GM19452 (cell line): ENCODE data around the gene MED13L.
"Not testable (repeated sequence)": the region's sequence is repeated elsewhere in the genome, so short reads cannot be mapped to it uniquely, and the experiment has no call there.

Experiments
- ATAC-seq: cut with Tn5 transposase; IDR thresholded peaks from one replicate; pipeline ENCODE4 v1.9.1; 2021; ENCODE audit not compliant: unreplicated experiment

The MED13L gene

DNA sequence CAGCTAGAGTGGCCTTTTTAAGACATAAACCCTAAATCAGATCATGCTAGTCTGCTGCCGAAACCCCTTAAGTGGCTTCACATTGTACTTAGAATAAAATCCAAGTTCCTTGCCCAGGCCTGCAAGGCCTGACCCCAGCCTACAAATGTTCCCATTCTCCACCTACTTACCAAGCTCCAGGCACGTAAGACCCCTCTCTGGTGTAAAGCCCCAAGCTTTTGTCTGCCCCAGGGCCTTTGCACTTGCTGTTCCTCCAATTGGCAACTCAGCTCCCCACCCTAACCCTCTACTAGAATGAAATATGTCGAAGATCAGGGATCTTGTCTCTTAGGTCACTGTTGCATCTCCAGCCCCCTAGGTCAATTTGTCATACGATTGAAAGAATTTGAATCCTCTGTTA lies 27.1 kb upstream of the MED13L start:
- ATAC-seq: no peak

DNA sequence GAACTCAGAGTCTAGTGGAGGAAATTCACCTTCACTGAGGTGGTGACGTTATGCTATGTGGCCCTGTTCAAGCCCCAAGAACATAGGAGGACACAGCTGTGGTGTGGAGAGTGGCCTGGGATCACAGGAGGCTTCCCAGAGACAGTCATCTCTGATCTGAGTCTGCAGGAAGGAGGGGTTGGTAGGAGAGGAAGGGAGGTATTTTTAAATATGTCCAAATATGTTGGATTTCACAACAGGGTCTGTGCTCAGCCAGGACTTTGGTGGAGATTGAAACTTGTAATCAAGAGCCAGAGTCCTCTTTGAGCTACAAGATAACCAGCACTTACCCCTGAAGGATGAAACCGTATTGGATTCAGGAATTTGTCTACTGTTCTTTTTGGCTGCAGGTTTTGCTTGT lies 26.4 kb upstream of the MED13L start:
- no peak for ATAC-seq

DNA sequence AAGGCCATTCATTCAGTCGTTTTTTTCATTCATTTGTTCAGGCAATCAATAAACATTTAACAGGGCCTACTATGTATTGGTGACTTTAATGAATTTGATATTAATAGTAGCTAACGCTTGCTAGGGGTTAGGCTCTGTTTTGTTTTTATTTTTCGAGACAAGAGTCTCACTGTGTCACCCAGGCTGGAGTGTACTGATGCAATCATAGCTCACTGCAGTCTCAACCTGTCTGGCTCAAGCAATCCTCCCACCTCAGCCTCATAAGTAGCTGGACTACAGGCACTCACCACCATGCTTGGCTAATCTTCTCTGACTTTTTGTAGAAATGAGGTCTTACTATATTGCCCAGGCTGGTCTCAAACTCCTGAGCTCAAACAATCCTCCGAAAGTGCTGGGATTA lies 25.6 kb upstream of the MED13L start:
- ATAC-seq: no peak

DNA sequence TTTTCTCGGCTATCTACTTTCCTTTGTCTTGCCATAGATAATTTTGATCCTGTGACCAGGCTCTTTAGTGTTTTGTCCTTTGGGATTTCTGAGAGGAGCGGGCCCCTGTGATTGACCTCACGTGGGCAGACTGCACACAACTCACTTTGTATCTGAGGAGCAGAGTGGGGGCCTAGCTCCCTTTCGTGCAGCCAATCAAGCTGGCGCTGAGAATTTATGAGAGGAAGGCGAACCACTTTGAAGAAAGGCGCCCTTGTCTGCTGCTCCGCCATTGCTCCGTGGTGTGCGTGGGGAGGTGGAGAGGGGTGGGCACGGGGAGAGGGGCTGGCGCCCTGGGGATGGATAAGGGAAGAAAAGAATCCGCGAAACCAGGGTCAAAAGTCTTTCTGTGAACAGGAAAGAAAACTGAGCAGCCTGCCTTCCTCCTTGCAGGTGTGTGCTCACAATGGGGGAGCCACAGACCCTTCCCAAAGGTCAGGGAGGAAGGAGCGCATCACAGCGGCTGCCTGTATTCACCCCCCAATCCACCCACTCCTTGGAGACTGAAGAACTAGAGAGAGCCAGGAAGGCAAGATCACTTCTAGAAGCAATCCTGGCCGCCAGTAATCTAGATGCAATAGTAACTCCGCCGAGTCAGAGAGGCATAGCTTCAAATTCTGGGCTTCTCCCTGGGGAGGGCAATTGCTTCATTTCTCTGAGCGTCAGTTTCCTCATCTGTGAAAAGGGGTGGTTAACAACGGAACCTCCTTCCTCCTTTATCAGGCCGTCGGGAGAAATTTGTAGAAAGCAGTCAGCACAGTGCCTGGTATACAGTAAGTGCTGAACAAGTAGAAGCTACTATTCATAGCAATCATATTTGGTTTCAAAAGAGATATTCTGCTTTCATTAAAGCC lies 24.9 kb upstream of the MED13L start:
- ATAC-seq: no peak

DNA sequence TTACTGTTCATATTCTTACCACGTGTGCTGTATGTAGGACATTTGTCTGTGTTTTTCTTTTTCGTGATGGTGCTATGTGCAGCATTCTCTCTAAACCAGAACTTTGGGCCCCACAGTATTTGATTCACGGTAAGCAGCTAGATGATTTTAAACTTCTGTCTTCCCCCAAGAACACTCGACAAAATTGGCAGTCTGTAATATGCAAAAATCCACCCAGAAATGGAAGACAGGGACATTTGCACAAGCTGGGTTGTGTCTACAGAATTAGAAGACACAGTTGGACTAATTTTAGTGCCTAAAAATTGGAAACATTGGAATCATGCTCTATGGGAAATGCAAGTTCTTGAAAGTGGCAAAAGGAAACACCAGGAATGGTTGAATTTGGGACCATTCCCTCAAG lies 24.1 kb upstream of the MED13L start:
- ATAC-seq: no peak

DNA sequence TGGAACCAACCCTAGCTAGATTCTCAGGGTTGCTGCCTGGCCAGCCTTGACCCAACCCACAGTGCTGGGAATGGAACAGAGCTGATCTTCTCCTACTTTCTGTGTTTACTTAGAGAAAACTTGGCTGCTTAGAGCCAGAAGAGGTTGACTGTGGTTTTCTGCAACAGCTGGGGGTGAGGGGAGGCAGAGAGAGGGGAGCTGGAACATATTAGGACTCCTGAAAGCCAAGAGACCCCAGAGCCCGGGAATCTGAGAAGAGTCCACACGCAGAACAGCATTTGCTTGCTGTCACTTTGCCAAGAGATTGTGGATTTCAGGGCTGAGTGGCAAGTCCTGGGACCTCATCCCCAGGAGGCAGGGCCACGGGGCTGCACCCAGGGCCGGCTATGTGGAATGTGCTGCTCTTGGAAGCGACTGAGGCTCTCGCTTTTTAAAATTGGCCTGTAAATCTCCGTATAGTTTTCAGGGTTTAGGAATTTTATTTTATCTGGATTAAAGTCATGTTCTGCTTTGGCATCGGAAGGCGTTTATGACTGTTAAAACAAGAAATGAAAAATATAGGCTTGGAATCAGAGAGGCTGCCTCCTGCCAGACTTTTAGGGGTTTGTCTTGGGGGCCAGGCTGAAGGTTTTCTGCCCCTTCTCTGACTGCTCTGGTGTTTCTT lies 22.3 kb upstream of the MED13L start:
- ATAC-seq: no peak

DNA sequence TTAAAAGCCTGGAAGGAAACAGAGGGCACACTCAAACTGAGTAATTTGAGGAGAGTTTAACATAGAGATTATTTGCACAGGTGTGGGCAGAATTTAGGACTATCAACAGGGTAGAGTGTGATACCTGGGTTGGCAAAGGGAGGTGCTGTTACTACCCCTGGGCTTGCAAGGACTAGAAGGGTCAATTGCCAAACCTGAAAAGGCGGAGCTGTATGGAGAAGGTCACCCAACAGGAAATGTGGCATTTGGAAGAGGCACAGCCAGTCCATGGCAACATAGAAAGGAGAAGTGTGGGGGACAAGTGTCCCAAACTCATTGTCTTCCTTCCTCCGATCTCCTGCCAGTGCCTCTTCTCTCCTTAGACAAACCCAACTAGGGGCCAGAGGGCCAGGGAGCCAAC lies 21.6 kb upstream of the MED13L start:
- no peak for ATAC-seq

DNA sequence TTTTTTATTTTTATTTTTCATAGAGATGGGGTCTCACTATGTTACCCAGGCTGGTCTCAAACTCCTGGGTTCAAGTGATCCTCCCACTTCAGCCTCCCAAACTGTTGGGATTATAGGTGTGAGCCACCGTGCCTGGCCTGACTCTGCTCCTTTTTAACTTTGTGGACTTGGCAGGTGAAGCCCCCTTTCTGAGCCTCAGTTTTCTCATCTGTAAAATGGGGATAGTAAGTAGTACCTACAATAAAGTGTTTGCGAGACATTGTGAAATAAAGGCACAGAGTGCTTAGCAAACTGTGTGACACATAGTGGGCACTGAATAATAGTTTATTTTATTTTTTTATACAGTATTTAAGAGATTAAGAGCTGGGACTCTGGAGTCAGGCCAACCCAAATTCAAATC lies 21.1 kb upstream of the MED13L start:
- ATAC-seq: no peak

DNA sequence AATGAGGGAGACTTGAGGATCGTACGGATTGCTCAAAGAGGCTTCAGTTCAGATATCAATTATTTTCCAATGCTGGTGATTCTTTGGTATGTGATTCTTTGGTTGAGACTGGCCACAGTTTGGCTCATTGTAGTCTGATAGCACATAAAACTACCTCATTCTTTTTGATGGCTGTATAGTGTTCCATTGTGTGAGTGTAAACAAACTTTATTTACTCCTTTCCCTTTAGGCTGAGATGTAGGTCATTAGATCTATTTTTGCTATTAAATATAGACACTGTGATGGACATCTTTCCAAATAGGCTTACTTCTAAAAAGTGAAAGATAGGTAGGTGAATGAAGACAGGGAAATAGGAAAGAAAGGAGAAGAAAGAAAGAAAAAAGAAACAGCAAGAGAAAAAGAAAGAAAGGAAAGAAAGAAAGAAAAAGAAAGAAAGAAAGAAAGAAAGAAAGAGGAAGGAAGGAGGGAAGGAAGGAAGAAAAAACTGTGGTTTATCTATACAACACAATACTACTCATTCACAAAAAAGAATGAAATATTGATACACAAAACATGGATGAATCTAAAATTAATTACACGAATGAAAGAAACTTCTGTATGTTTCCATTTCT lies 19.8 kb upstream of the MED13L start:
- ATAC-seq: no peak

DNA sequence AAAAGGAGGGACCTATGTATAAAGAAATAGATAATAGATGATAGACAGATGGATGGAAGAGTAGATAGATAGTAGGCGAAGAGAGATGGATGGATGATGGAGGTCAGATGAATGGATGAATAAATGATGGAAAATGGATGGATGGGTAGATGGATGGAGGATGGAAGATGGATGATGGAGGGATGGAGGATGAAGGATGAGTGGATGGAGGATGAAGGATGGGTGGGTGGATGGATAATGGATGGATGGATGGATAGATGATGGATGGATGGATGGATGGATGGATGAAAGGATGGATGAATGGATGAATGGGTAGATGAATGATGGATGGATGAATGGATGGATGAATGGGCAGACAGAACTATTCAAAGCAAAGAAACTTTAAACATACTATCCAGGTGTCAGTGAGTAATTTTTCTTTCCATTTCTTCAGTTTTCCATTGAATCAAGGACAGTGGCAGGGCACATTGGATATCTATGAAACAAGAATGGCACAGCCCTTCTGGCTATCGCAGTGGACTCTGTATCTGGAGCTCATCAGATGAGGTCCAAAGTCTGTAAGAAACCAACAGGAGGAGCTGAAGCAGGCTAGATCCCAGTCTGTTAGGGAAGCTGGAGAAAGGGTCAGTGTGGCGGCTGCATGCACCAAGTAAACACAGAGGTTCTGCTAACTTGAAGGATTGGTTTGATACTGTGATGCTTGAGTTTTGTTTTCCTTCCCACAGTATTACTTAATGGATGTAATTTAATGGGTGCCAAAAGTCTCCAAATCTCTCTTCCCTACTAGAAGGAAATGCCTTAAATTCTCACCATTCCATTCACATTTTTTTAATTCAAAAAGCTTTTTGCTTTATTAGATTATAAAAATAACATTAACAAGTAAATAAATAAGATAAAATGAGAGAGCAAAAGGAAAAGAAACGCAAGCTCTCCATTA lies 18.1 kb upstream of the MED13L start:
- no peak for ATAC-seq

DNA sequence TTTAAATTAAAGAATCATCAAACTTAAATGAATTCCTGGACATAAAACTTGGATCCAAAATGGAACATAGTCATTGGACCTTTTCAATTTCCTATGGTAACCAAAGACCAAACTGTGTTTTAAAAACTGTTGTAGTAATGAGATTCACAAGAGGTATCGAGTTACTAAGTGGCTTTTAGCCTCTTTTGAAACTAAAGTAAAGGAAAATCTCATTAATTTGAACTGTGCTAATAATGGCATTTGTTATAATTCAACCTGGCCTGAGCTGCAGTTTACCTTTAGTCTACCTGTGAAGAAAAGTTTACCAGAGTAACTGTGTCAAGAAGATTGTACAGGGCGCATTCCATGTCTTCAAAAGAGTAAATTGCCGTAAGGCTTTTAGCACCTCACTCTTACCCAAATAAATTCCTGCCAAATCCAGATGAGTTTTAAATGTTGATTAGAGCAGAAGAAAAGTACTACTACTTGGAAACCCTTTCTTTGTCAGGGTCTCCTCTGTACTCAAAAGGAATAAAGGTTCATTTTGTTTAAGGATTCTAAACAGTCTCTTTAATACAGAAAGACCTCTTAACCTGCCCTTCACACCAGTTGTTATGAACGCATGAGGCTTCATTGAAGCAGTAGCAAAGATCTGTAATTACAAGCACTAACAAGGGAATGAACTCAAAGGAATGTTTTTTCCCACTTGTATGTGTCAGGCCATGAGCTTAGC lies 17.1 kb upstream of the MED13L start:
- no peak for ATAC-seq

DNA sequence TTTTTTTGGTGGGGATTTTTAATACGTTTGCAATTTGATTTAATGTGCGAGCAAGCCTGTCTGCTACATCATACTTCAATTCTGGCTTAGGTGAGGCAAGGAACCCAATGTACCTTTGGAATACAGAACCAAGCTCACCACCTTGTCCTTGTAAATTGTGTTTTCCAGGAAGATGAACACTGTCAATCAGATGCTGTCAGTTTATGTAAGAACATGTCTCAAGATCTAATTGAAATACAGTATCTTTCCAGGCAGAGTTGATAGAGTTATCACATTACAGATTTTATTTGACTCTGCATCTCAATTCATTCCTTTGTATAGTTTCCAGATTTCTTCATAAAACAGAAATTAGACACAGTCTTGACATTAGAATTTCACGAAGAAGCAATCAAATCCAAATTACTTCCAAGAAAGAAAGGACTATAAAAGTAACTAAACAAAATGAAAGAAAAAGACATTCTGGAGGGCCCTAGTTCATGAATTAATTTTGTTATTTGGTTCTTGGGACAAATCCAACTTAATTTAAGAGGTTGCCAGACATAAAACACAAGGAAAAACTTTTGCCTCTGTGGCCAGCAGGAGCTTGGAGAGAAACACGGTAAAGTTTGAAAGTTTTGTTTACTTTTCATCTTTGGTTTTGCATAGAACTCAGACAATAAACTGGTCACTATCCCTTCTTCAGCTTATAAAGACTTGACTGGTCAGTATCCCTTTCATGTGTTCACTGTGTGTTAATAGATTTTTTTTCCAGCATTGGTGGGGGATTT lies 16.4 kb upstream of the MED13L start:
- ATAC-seq: no peak

DNA sequence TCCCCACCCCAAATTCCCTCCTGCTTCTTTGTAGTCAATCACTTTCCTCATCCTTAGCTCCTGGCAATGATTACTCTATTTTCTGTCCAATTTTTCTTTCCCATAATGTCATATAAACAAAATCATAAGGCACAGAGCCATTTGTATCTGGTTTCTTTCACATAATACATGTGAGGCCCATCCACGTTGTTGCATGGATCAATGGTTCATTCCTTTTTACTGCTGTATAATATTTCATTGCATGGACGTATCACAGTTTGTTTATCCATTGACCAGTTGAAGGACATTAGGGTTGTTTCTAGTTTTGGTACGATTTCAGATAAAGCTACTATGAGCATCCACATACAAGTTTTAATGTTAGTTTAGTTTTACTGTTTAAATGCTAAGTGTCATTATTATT lies 13.7 kb upstream of the MED13L start:
- no peak for ATAC-seq

GRCh38 chr12:116288735-116289134 lies 11.2 kb upstream of the MED13L start:
- ATAC-seq: no peak

- no peak for ATAC-seq
Measured at GRCh38 chr12:116287842-116288301, 10.4 kb upstream of the MED13L start.

DNA sequence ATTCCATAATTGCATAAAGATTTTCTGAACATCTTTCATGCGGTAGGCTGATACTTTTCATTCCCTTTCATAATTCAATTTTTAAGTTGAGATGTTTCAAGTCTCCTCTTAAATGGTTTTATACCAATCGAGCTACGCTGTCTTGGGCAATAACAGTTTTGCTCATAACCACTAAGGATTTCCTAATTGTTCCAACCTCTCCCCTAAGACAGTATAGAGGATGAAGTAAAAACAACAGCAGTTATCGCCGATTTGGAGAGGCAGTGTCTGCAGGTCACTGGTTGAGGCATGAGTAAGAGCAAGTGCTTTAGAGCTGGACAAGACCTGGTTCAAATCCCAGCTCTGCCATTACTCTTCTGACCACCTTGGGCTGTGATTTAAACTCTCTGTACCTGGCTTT lies 6.9 kb upstream of the MED13L start:
- no peak for ATAC-seq

DNA sequence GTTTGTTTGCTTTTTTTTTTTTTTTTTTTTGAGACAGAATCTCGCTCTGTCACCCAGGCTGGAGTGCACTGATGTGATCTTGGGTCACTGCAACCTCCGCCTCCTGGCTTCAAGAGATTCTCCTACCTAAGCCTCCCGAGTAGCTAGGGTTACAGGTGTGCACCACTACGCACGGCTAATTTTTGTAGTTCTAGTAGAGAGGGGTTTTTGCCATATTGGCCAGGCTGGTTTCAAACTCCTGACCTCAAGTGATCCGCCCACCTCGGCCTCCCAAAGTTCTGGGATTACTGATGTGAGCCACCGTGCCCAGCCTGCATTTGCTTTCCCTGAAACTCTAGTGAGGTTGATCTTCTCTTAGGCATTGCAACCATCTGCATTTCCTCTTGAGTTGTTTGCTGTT lies 6.4 kb upstream of the MED13L start:
- ATAC-seq: not testable (repeated sequence)

DNA sequence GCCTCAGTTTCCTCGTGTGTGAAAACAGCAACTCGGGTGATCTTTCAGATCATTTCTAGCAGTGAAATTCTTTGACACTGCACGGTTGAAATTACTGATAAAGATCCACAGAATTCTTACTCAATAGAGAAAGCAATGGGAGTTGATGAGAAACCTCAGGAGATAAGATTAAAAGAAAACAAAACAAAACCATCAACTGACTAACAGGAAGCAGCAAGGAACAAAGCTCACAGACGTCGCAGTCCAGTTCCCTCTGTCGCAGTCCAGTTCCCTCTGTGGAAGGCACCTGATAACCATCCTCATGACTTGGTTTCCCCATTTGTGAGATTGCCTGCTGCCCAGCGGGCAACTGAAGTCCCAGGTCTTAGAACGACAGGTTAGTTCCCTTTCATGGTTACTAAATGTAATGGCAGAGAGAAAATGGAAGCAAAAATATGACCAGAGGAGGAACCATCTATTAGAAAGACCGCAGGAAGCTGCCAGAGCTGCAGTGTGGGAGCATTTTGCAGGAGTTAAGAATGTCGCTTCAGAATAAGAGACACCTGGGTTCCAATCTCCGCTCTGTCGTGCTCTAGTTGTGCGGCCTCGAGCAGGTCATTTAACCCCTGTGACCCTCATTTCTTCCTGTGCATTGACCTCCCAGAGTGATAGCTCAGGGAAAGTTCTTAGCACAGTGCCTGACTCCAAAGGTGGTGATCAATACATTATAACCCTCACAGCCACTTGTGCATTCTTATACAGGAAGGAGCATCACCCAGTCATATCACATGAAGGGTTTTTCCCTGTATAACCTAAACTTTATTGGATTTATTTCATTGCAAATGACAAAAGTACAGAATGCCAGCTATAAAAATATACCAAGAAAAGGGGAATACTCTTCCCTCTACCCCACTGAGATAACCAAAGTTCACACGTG lies 5.1 kb upstream of the MED13L start:
- ATAC-seq: no peak
